GM23248 (cell line): ENCODE measurements around the gene MCU.
"Not testable (repeated sequence)": the region's sequence is repeated elsewhere in the genome, so short reads cannot be mapped to it uniquely, and the experiment has no call there.

Experiments
- EZH2 ChIP-seq: fragments of 200-600 bp; sonication (generic); IDR thresholded peaks from 2 replicates; pipeline ENCODE4 v1.6.1; 2018; ENCODE audit warnings: antibody characterized with exemption, mild to moderate bottlenecking; ENCODE audit not compliant: insufficient read depth, poor library complexity, severe bottlenecking
- EZH2phosphoT487 ChIP-seq: fragments of 200-600 bp; sonication (generic); IDR thresholded peaks from 2 replicates; pipeline ENCODE4 v1.6.1; 2018; ENCODE audit warnings: antibody characterized with exemption, moderate library complexity, mild to moderate bottlenecking, low read depth; ENCODE audit not compliant: insufficient read depth

DNA sequence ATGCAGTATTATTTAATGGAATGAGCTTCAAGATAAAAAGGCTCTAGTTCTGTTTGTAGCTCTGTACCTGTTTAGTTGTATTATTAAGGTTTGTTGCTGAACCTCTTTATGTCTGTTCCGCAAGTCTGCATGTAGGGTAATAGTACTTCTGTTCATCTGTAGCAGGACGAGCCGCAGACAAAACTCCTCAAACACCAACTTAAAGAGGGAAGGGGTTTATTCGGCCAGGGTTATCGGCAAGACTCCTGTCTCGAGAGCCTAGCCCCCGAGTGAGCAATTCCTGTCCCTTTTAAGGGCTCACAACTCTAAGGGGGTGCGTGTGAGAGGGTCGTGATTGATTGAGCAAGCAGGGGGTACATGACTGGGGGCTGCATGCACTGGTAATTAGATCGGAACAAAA lies 67.0 kb downstream of the MCU start:
- not testable (repeated sequence) for TF ChIP-seq EZH2, EZH2phosphoT487
